GM19372 (cell line): ENCODE results near the gene IGF1R.

Source experiments
- ATAC-seq: cut with Tn5 transposase; IDR thresholded peaks from one replicate; pipeline ENCODE4 v1.9.1; 2021; ENCODE audit warnings: mild to moderate bottlenecking, low read depth, moderate library complexity; ENCODE audit not compliant: unreplicated experiment

The IGF1R gene

GRCh38 chr15:98843844-98844243 is 195.5 kb downstream of the IGF1R start:
- no peak for ATAC-seq

GRCh38 chr15:98844261-98844660 is 195.9 kb downstream of the IGF1R start:
- ATAC-seq: no peak

GRCh38 chr15:98845138-98845884 is 197.0 kb downstream of the IGF1R start:
- no peak for ATAC-seq

- peak; percentile 29 for ATAC-seq
These were observed 202.7 kb downstream of the IGF1R start for GRCh38 chr15:98850961-98851572.

- ATAC-seq: no peak
These were observed 204.8 kb downstream of the IGF1R start for GRCh38 chr15:98853161-98853560.

GRCh38 chr15:98853617-98854420 is 205.5 kb downstream of the IGF1R start:
- no peak for ATAC-seq

- ATAC-seq: no peak
These were observed 206.2 kb downstream of the IGF1R start for GRCh38 chr15:98854496-98854895.

GRCh38 chr15:98855067-98855814 is 206.9 kb downstream of the IGF1R start:
- ATAC-seq: no peak

GRCh38 chr15:98855815-98856531 is 207.6 kb downstream of the IGF1R start:
- ATAC-seq: no peak

GRCh38 chr15:98856532-98856907 is 208.2 kb downstream of the IGF1R start:
- no peak for ATAC-seq

GRCh38 chr15:98858610-98859023 is 210.3 kb downstream of the IGF1R start:
- ATAC-seq: no peak

- ATAC-seq: no peak
These were observed 210.8 kb downstream of the IGF1R start for GRCh38 chr15:98859149-98859548.

GRCh38 chr15:98860281-98861041 is 212.1 kb downstream of the IGF1R start:
- ATAC-seq: no peak

- ATAC-seq: no peak
These were observed 212.8 kb downstream of the IGF1R start for GRCh38 chr15:98861188-98861587.

GRCh38 chr15:98863983-98864382 is 215.6 kb downstream of the IGF1R start:
- ATAC-seq: no peak

- ATAC-seq: peak; percentile 95
These were observed 217.3 kb downstream of the IGF1R start for GRCh38 chr15:98865397-98866339.

GRCh38 chr15:98866511-98866910 is 218.2 kb downstream of the IGF1R start:
- no peak for ATAC-seq

- no peak for ATAC-seq
These were observed 220.2 kb downstream of the IGF1R start for GRCh38 chr15:98868564-98868963.
